ENCODE data around the gene PEX14. TPM values are rescaled to one million over a fixed set of nuclear protein-coding genes. Genes with fewer than 3 reads are reported as not detected.
A peak's percentile ranks its signal among the peaks of the same experiment; 100 is the strongest.

The PEX14 gene
- total and polyA plus RNA-seq, 2 donors (not counting 3 experiments of a cell fraction or from before 2014, with no cell fraction given), result 19.5 to 26.5 TPM

GRCh38 chr1:10561497-10561896 lies 86.7 kb downstream of the PEX14 start:
- Histone ChIP-seq H3K9me3 (replicated peaks; ENCODE audit: control insufficient read depth, insufficient read depth, low read length) (no peaks in the 10 kb centered on the region), H3K79me2 (ENCODE audit: control insufficient read depth, insufficient read depth, low read length) (no peaks in the 10 kb centered on the region), H3K4me2 (ENCODE audit: insufficient read depth, low read length) (no peak overlapping the region), H3K9ac (replicated peaks; ENCODE audit: extremely low read depth, insufficient read depth, low read length) (no peak overlapping the region), H4K20me1 (replicated peaks; ENCODE audit: control insufficient read depth, extremely low read depth, insufficient read depth, low read length) (no peaks in the 10 kb centered on the region), H3K9me1 (replicated peaks; ENCODE audit: control insufficient read depth, extremely low read depth, insufficient read depth, low read length) (no peaks in the 10 kb centered on the region), H3K36me3 (ENCODE audit: control insufficient read depth in 2 of 2, extremely low read depth in 1 of 2, insufficient read depth in 2 of 2, low read length in 2 of 2) (no peaks in the 10 kb centered on the region), H3K27me3 (ENCODE audit: control insufficient read depth in 2 of 2, insufficient read depth in 2 of 2, low read length in 2 of 2) (no peaks in the 10 kb centered on the region), H3K27ac (ENCODE audit: insufficient read depth, low read depth, low read length) (no peak overlapping the region), H3K4me3 (replicated peaks in 1 of 3; ENCODE audit: insufficient read depth in 1 of 3, low read depth in 1 of 3, low read length in 3 of 3) (no peak overlapping the region), H3K4me1 (ENCODE audit: control insufficient read depth, extremely low read depth, insufficient read depth, low read length) (no peaks in the 10 kb centered on the region), H2AFZ (ENCODE audit: low read depth, low read length) (no peak overlapping the region)
- FAIRE-seq, result no peak
- POLR2A ChIA-PET, result no interaction called here
- intact Hi-C loops (cut with micrococcal nuclease) (no loop called here), dilution Hi-C loops (cut with MboI; ENCODE audit: extremely low pct_ligation_motif_present, low sequenced_read_pairs) (no loop called here)
- BruUV-seq (replicated peaks), result no TSS peak
- TF ChIP-seq JUN (IDR thresholded peaks at IDR 0.05; ENCODE audit: borderline replicate concordance, insufficient read depth, insufficient read length, low read depth) (no peak), EZH2 (IDR thresholded peaks at IDR 0.05; ENCODE audit: borderline replicate concordance, low read depth, low read length, severe bottlenecking) (no peak), CTCF (IDR thresholded peaks at IDR 0.05; ENCODE audit: extremely low read depth in 1 of 2, insufficient read depth in 1 of 2, low read depth in 1 of 2, low read length in 2 of 2) (no peak), POLR2A (IDR thresholded peaks at IDR 0.05; ENCODE audit: low read depth, low read length) (no peak), POLR2AphosphoS5 (IDR thresholded peaks at IDR 0.05; ENCODE audit: insufficient read depth, low read depth, low read length) (no peak), FOS (IDR thresholded peaks at IDR 0.05; ENCODE audit: borderline replicate concordance, insufficient read depth, low read length) (no peak), MAX (IDR thresholded peaks at IDR 0.05; ENCODE audit: insufficient read depth, insufficient read length) (no peak), GATA2 (IDR thresholded peaks at IDR 0.05; ENCODE audit: insufficient read depth, insufficient read length, low read depth, low read length) (no peak), MYC (IDR thresholded peaks at IDR 0.05; ENCODE audit: low read depth, low read length) (no peak)
- peak; percentile 70 for DNase-seq (ENCODE audit: low read depth, low spot score)
- CTCF ChIA-PET, result interaction anchor here (0.9 to 1.2 kb wide), 3 partner anchors 8 to 36 kb away, joined by 3 to 6 read pairs (median 4); no protein-coding TSS in a partner anchor

Data from endothelial cell of umbilical vein (primary cell).